C4-2B (cell line): ENCODE results near the gene UBE3C.

ENCODE experiments used
- ZFX ChIP-seq: fragments of 450-650 bp; IDR thresholded peaks from 2 replicates; pipeline ENCODE4 v1.6.1; 2017
- TF ChIP-seq, protein P1 (sequence below): fragments of 450-650 bp; conservative IDR thresholded peaks from 2 replicates; pipeline ENCODE4 v1.5.1; 2017; ENCODE audit warnings: mild to moderate bottlenecking

DNA sequence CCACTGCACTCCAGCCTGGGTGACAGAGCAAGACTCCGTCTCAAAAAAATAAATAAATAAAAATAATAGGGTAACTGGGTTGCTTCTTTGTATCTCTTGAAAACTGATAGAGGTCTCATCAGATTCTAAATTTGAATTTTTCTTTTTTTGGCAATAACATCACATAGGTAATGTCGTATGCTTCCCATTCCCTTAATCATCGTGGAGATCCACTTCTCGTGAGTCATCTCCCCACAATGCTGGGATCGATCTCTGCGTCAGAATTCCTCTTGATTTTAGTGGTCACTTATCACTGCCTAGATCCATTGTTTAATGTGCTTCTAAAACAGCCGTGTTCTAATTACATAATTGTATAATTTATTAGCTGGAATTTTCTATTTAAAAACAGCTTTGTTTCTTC is 127.5 kb downstream of the UBE3C start:
- TF ChIP-seq, protein P1, sequence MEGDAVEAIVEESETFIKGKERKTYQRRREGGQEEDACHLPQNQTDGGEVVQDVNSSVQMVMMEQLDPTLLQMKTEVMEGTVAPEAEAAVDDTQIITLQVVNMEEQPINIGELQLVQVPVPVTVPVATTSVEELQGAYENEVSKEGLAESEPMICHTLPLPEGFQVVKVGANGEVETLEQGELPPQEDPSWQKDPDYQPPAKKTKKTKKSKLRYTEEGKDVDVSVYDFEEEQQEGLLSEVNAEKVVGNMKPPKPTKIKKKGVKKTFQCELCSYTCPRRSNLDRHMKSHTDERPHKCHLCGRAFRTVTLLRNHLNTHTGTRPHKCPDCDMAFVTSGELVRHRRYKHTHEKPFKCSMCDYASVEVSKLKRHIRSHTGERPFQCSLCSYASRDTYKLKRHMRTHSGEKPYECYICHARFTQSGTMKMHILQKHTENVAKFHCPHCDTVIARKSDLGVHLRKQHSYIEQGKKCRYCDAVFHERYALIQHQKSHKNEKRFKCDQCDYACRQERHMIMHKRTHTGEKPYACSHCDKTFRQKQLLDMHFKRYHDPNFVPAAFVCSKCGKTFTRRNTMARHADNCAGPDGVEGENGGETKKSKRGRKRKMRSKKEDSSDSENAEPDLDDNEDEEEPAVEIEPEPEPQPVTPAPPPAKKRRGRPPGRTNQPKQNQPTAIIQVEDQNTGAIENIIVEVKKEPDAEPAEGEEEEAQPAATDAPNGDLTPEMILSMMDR = no peak
- no peak for TF ChIP-seq ZFX
